Fibroblast of the conjunctiva (primary cell): Measurements from ENCODE around the gene SSH3.
A peak's percentile ranks its signal among the peaks of the same experiment; 100 is the strongest.

Source experiments
- DNase-seq: peaks from one replicate; pipeline ENCODE4 v3.0.0-alpha.2; 2010; ENCODE audit warnings: low read depth

Gene SSH3

DNA sequence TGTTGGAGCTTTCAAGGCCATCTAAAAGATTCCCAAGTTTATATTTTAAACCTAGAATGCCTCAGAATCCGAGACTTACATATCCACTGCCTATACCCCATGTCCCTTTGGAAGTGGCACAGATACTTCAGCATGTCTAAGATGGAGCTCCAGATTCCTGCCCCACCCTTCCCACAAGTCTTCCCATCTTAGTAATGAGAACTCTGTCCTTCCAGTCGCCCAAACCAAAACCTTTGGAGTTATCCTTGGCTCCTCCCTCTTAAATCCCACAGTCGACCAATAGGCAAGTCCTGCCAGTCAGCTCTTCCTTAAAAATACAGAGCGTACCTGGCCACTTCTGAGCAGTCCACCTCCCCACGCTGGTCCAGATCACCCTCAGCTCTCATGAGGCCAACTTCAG is 45.7 kb downstream of the SSH3 start:
- DNase-seq: no peak

DNA sequence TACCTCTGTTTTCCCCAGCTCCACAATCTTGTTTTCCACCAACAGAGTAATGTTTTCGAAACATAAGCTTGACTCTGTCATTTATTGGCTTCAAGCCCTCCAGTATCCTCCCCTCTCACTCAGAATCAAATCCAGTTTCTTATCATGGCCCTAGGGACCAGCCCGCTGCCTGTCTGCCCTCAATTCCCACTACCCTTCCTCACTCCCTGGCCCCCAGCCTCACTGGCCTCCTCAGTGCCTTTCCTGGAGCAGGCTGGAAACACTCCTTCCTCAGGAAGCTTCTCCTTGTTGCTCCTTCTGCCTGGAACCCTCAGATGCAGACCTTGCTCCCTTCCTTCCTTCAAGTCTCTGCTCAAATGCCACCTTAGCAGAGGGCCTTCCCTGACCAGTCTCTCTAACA is 46.1 kb downstream of the SSH3 start:
- DNase-seq: no peak

DNA sequence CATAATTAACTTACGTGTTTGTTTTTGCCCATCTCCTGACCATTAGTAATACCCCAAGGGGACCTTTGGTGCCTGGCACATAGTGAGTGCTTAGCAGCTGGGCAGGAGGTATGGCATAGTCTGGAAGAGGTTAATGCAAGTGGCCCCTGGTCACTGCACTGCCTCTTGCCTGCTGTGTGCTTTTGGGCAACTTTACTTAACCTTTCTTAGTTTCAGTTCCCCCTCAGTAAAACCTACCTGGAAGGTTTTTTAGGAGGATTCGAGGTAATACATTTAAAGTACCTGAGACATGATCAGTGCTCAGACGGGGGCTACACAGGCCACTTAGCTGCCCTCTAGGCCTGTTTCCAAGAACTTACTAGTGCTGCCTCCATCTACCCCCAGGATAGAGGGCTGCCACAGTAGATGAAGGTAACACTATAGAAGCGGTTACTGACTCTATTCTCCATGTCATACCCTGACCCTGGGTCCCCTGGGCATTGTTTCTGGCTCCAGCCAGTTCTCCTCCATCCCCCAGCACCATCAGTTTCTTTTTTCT is 46.7 kb downstream of the SSH3 start:
- DNase-seq: no peak

DNA sequence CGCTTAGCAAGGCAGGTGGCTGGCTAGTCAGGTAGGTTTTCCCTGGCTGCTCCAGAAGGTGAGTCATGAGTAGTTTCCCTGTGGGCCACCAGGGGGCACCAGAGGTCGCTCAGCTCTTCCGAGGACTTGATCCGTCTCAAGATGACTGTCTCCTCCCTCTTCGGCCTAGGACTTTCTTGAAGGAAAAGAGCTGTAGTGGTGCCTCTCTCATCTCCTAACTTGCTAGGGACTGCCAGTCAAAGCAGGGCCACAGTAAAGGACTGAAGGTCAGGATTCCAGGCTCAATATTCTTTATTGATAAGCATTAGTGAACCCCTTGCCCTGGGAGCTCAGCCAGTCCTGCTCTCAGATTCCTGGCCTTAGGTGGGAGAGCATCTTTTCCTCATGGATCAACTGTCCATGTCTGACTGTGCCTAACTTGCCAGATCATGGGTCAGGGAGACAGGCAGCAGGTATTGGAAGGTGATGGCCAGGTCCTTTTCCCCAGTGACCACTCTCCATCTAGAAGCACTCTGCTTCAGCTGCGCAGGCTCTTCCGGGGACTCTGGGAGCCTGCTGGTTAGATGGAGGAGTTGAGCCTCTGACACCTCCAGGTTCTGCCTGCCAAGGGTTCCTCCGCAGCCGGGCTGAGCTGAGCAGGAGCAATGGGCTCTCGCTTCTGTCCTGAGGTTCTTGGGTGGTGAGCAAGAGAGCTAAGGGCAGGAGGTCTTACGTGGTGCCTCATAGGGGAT is 48.1 kb downstream of the SSH3 start:
- DNase-seq: peak; percentile 77

DNA sequence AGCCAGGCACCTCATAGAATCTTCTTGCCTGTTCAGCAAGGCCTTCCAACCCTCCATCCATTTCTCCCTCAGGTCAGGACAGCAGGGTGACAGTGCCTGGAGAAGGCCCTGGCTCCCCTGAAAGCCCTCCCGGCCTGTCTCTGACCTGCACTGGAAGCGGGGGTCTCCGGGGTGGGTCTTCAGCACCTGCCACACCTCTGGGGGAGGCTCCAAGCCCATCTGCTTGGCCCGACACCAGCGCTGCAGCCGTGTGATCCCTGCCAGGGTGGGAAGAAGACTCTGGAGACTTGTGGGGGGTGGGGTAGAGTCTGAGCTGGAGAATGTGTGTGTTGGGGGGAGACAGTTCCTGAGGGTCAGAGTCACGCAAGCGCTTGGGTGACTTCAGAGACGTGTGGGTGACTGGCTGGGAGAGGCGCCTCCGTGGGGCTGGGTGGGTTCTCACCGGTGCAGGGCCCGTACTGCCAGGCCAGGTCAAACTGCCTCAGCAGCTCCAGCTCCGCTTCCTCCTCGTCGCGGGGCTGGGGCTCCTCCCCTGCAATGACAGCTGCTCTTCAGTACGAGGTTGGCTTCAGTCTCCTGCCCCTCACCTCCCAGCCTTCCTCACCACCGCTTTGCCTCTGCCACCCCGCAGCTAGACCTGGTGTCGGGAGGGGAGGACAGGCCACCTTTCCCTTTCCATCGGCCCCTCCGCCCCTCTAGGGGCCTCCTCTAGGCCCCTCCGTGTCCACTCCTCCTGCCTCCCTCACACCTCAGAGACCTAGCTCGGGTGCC is 49.4 kb downstream of the SSH3 start:
- DNase-seq: no peak

DNA sequence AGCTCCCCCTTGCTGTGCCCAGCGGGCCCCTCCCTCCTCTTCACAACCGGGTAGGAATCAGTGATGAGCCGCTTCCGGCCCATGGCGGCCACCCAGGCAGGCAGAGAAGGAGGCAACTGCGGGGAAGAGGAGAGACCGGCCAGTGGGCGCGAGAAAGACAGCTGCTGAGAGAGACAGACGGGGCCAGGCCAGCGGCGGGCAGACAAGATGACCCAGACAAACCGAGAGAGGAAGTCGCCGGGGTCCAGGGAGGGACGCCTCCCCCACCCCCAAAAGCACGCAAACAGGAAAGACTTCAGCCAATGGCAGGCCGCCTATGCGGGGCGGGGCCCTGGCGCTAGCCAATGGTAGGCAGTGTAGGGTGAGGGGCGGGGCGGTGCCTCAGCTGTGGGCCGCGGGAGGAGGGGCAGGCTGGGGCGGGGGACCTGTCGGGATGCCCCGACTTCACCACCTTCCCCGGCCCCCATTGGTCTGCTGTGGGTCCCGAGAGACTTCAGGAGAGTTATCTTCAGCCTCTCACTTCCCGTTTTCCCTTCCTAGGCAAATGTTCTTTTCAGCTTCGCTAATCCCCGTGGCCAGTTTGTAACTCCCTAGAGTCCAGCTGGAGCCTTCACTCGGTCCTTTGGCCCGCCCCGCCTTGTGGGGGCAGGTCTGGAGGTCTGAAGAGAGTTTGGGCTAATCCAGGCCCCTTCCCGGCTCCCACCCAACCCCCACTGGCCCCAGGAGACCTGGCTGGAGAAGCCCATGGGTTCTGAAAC is 50.2 kb downstream of the SSH3 start, which contains the start of gene POLD4:
Gene POLD4, minus strand, starts transcription at position 230 of the 758 bp plus-strand sequence. Its CDS starts 147 bp downstream, at position 83.
- DNase-seq: peak; percentile 91

DNA sequence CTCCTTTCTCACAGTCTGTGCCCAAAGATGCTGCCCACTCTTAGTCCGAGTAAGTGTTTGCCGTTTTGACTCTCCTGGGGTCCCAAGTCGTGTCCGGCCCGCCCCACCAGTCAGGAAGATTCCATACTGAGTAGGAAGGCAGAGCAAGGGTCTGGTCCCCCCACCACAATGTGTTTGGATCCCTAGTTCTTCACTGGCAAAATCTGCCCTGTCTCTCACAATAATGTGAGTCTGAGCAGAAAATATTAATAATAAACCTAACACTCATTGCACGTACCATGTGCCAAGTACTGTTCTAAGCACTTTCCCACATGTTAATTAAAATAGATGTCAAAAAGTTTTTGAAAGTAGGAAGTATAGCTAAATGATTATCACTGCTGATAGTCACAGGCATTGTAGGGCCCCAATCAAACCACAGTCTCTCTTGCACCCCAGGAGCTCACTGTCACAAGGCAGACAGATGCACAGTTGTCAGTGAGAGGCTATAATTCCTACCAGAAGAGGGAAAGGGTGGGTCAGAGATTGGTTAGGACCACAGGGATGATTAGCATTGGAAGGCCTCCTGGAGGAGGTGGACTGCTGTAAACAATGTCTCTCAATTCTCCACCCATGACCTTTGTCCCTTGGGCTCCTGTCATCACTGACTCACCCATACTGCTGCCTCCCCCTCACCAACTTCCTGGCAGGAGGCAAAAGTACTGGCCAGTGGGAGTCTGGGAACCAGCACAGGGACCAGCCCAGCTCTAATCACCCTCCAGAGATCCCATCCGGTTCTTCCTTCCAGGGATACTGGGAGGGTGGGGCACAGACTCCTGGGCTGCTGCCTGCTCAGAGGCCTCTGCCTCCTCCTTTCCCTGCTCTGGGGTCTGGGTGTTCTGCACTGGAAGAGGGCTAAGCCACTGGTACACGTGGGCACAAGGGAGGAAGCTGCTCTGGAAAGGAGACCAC is 51.0 kb downstream of the SSH3 start:
- DNase-seq: peak; percentile 86

DNA sequence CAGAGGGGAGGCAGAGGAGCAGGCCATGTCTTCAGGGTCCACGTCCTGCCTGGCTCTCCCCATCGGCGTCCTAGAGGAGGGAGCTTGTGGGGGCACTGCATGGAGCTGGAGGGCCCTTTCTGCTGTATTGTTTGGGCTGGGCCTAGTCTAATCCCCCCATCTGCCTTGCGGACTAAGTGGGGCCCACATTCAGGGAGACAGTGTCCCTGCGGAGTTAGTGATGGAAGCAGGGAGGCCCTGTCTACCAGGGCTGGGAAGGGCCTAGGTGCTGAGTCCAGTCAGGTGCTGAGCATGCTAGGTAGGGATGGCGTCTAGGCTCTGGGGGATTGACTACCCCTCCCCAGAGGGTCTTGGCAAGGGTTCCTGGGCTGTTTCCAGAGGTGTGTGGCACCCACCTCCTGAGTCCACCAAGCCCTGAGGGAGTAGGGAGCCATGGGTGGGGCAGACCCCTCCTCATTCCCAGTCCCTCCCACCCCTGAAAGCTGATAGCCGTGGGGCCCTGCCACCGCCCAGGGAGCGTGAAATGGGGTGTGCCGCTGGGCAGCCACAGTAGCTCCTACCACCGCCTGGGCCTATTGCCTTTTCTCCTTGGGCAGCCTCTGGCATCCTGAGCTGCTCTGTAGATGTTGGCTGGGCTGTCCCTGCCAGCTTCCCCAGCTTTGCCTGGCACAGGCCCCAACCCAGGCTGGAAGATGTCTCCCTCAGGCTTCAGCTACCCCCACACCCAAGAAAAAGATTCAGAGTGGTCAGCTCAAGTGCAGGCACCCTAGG is 51.9 kb downstream of the SSH3 start:
- DNase-seq: no peak

DNA sequence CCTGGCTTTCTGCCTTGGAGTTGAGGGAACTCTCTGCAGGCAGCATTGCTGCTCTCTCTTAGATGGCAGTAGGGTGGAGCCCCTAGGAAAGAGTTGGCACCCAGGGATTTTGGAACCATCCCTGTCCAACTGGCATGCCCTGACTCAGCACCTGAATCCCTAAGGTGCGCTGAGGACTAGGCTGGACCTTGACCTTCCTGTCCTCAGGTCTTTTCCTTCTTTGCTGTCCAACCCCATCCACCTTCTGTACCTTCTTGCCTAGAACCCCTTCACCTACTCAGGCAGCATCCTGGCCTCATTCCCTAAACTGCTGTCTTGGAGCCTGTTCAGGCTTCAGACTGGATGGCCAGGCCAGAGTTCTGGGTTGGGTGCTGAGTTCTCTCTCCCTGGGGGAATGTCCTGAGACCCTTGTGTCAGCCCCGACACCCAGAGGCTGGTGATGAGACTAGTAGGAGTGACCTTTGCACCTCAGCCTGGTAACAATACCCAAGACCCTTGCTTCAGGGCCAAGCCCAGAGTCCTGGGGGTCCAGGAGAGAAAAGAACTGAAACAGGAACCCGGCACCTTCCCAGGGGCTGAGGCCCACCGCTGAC is 52.6 kb downstream of the SSH3 start:
- no peak for DNase-seq

DNA sequence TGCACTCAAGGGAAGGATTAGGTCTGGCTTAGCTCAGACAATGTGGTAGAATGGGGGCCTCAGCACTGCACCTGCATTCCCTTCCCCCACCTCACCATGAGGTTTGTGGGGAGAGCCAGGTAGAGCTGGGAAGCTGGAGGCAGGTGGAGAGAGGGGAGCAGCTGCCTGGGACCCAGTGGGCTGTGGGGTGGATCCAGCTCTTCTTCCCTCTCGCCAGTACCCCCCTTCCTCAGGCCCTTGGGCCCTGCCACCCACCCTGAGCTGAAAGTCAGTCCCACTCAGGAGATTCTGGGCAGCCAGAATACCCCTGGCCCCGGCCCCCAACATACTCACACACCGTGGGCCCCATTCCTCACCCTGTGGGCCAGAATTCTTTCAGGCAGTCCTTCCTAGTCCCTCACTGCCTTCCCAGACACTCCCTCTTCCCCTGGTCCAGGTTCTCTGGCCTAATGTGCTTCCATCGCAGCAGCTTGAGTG is 53.1 kb downstream of the SSH3 start:
- no peak for DNase-seq

DNA sequence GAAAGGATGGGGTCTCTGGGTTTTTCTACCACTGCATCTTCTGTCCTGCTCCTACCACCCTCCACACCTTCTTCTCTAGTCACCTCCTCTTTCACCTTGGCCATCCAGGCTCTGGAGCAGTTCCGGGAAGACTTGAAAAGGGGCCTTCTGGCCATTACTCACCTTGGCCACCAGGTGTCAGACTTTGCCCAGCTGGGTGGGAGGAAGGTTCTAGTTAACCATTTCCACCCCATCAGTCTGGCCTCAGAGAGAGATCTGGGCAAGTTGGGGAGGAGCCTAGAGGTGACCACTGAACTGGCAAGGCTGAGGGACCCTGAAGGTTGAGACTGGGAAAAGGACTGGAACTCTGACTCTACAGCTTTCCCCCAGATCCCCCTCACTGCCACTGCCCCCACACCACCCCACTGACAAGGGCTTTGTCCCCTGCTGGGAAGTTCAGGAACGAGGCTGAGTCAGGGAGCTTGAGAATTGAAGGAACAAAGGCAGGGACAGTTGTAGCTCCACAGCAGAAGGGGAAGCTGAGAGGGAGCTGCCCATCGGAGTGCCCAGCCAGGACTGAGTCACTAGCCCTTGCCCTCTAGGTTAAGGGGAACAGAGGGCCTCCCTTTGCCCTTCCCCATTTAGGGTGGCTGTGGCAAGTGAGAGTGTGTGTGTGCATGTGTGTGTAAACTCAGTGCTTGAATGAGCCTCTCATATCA is 53.7 kb downstream of the SSH3 start:
- peak; percentile 57 for DNase-seq

DNA sequence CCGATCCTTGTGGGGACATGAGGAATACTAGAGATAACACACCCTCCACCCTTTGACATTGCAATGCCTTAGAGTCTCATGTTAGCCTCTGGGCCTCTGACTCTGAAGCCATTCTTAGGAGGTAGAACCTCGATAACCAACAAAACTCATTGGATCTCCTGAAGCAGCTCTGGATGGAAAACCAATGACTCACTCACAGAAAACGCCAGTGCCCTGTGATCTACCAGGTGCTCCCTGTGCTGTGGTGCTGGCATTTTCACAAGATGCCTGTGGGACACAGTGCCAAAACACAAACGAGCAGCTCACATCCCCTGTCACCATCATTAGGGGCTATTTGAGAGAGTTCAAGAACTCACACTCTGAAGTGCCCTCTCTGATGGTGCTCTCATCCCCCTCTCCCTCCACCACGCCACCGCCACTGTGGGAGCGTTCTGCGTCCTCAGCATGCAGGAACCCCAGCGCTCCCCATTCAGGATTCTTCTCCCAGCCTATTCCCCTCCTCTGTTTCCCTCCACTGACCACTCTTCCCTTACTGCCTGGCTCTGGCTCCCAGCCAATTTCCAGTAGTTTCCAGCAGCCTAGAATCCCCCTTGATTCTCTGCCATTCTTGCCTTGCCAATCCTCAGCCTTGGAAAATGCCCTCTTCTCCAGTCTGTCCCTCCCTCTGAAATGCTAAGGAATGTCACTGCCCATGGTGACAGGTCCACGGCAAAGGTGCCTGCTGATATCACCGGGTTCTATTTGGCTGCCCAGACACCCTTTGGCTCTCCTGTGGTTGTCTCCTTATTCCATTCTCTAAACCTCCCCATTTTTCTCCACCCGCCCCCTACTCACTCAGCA is 54.7 kb downstream of the SSH3 start:
- no peak for DNase-seq
